T-cell (primary cell): Measurements from ENCODE around the gene RNASE7. TPM values are rescaled to one million over a fixed set of nuclear protein-coding genes. Genes with fewer than 3 reads are reported as not detected.

Source experiments
- ATAC-seq, 4 experiments: fragments of 200-7000 bp in 3 of 4; fragments of 150-1000 bp in 1 of 4; cut with Tn5 transposase; replicated peaks in 1 of 4; 1 replicate in 3 of 4; 2 replicates in 1 of 4; pipeline ENCODE4 v1.10.0; 2021; ENCODE audit warnings: moderate library complexity in 3 of 4, mild to moderate bottlenecking in 2 of 4, moderate number of reproducible peaks in 1 of 4
- CTCF ChIA-PET, 2 donors: fragments of 300-600 bp; sonication (Branson Sonifier 250); formaldehyde crosslinking; loops; one replicate each; lab custom pipeline; 2022; ENCODE audit warnings: antibody characterized with exemption in 2 of 2; lab: Charles Lee
- POLR2A ChIA-PET, 2 donors: fragments of 300-600 bp; sonication (Branson Sonifier 250); formaldehyde crosslinking; loops; one replicate each; lab custom pipeline; 2022; ENCODE audit warnings: antibody characterized with exemption in 2 of 2; lab: Charles Lee
- DNase-seq, 35 experiments: peaks; one replicate each; pipeline versions ENCODE4 v3.0.0 to v3.0.0-alpha.2; 2013 to 2023
- H3K27ac ChIP-seq: one replicate; pipeline ENCODE4 v1.5.1; 2013; ENCODE audit warnings: low read length
- H3K27me3 ChIP-seq, 2 experiments: replicated peaks in 1 of 2; 1 replicate in 1 of 2; 2 replicates in 1 of 2; pipeline versions ENCODE4 v1.6.1 to v1.7.0; 2013; ENCODE audit warnings: low read length in 1 of 2, mixed read lengths in 1 of 2; ENCODE audit not compliant: control insufficient read depth in 2 of 2, insufficient read depth in 2 of 2; ENCODE audit errors: extremely low read depth in 1 of 2
- H3K36me3 ChIP-seq, 2 donors: 1 replicate in 1 of 2; 2 replicates in 1 of 2; pipeline versions ENCODE4 v1.6.1 to v1.7.0; 2013; ENCODE audit warnings: low read length in 1 of 2; ENCODE audit not compliant: control insufficient read depth in 2 of 2, insufficient read depth in 1 of 2; ENCODE audit errors: extremely low read depth in 1 of 2
- H3K4me1 ChIP-seq, 2 experiments: 1 replicate in 1 of 2; 2 replicates in 1 of 2; pipeline versions ENCODE4 v1.6.1 to v1.7.0; 2013; ENCODE audit warnings: low read length in 2 of 2, mixed read lengths in 1 of 2; ENCODE audit not compliant: insufficient read depth in 2 of 2, control insufficient read depth in 1 of 2; ENCODE audit errors: extremely low read depth in 1 of 2
- H3K4me3 ChIP-seq, 2 donors: 1 replicate in 1 of 2; 2 replicates in 1 of 2; pipeline versions ENCODE4 v1.5.1 to v1.7.0; 2013; ENCODE audit warnings: mild to moderate bottlenecking in 2 of 2, low read length in 1 of 2, moderate library complexity in 1 of 2; ENCODE audit not compliant: control insufficient read depth in 1 of 2; ENCODE audit errors: extremely low read depth in 1 of 2
- H3K9me3 ChIP-seq: 2 replicates; pipeline ENCODE4 v1.7.0; 2013
- H3K27ac Mint-ChIP-seq, 2 donors: one replicate each; pipeline ENCODE4 v1.8.0; 2020 to 2021; ENCODE audit warnings: mild to moderate bottlenecking in 2 of 2, mixed read lengths in 2 of 2
- H3K27me3 Mint-ChIP-seq, 2 donors: one replicate each; pipeline ENCODE4 v1.8.0; 2021 to 2022; ENCODE audit warnings: mixed read lengths in 2 of 2
- H3K36me3 Mint-ChIP-seq: one replicate; pipeline ENCODE4 v1.8.0; 2021; ENCODE audit warnings: mixed read lengths
- H3K4me1 Mint-ChIP-seq, 3 donors: one replicate each; pipeline ENCODE4 v1.8.0; 2020 to 2022; ENCODE audit warnings: mixed read lengths in 3 of 3, mild to moderate bottlenecking in 1 of 3
- H3K4me3 Mint-ChIP-seq, 3 donors: one replicate each; pipeline ENCODE4 v1.8.0; 2020 to 2022; ENCODE audit warnings: mild to moderate bottlenecking in 3 of 3, mixed read lengths in 3 of 3, moderate library complexity in 3 of 3
- H3K9me3 Mint-ChIP-seq, 3 donors: one replicate each; pipeline ENCODE4 v1.8.0; 2020 to 2022; ENCODE audit warnings: mixed read lengths in 3 of 3
- WGBS: methylation state at CpG from one replicate; pipeline ENCODE4 v1.1.5; 2013; ENCODE audit warnings: missing lambda C conversion rate; ENCODE audit not compliant: insufficient coverage; 5-methylcytosine and 5-hydroxymethylcytosine counted together
- total RNA-seq, 35 experiments: library from RNA in 6 of 35; stranded (reverse) in 6 of 35; fragments of 120-200 nt in 1 of 35; gene quantifications; one replicate each; pipeline versions ENCODE4 v1.2.1 to v1.2.4 and lab custom pipeline; 2013 to 2026

The RNASE7 gene
- total RNA-seq, 5 donors from 2014 or later (not counting 1 experiment from before 2014, with no cell fraction given) = not detected

DNA sequence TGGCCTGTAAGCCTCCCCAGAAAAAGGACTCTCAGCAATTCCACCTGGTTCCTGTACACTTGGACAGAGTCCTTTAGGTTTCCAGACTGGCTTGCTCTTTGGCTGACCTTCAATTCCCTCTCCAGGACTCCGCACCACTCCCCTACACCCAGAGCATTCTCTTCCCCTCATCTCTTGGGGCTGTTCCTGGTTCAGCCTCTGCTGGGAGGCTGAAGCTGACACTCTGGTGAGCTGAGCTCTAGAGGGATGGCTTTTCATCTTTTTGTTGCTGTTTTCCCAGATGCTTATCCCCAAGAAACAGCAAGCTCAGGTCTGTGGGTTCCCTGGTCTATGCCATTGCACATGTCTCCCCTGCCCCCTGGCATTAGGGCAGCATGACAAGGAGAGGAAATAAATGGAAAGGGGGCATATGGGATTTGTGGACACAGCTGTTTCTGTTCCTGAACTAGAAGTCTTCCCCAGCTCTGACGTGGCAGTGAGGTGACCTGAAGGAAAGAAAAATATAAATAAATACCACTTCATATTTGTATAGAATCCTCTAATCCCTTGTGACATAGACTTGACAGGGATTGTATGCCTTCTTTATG lies 1.3 kb downstream of the RNASE7 start:
- Histone ChIP-seq H3K9me3 (no peaks in the 10 kb centered on the region), H3K36me3 (no peaks in the 10 kb centered on the region), H3K4me1 (peaks cover 0 to 8% of the 10 kb centered on the region in 2 experiments), H3K4me3 (no peak overlapping the region), H3K27me3 (peaks cover 0 to 8% of the 10 kb centered on the region in 2 experiments), H3K27ac (no peak overlapping the region)
- ChIA-PET POLR2A (interaction anchor here in 1 of 2 donors (0.6 kb wide), 2 partner anchors 48 to 54 kb away, joined by 3 to 4 read pairs; no protein-coding TSS in a partner anchor), CTCF (interaction anchor here (0.8 to 6.6 kb wide), 5 partner anchors 10 to 61 kb away, joined by 3 to 53 read pairs (median 4); no protein-coding TSS in a partner anchor)
- Mint-ChIP-seq H3K9me3 (no peaks in the 10 kb centered on the region), H3K36me3 (no peaks in the 10 kb centered on the region), H3K4me1 (peaks cover 9 to 16% (median 10%) of the 10 kb centered on the region in 3 donors), H3K27me3 (peaks cover 5 to 22% of the 10 kb centered on the region in 2 donors), H3K27ac (no peak overlapping the region), H3K4me3 (no peak overlapping the region)
- ATAC-seq (no peak), DNase-seq (no peak)
- WGBS = no CpG with 5 or more reads among the region's 2 CpGs

DNA sequence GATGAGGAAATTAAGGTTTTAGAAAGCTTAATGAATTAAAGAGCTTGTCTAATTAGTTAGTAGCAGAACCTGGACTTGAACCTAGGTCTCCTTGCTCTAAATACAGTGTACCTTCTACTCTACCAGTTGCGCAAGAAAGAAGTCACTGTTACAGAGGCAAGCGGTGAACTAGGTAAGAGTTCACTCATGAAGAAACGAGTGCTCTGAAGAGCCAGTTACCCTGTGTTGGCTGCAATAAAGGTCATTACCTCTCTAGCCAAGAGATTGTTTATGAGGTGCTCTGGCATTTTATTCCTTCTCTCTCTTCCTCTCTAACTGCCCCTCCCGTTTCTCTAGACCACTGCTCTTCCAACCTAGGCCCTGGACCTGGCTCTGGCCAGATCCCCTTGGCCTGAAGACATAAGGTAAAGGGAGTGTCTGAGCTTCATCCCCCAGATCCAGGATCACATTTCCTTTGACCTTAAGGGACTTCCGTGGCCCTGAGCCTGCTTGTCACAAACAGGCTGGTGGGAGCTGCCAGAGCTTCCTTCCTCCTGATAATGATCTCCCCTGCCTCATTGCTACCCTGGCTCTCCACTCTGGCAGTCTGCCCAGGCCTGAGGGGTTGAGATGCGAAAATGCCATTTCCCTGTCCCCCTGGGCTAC lies 1.9 kb downstream of the RNASE7 start:
- Histone ChIP-seq H3K27me3 (peaks cover 0 to 8% of the 10 kb centered on the region in 2 experiments), H3K9me3 (no peaks in the 10 kb centered on the region), H3K4me3 (no peak overlapping the region), H3K4me1 (peaks cover 0 to 8% of the 10 kb centered on the region in 2 experiments), H3K36me3 (no peaks in the 10 kb centered on the region), H3K27ac (no peak overlapping the region)
- ATAC-seq = peak in 2 of 4 experiments; percentile 40 to 46
- Mint-ChIP-seq H3K4me1 (peaks cover 9 to 16% (median 10%) of the 10 kb centered on the region in 3 donors), H3K27ac (peak overlapping the region; percentile 23 to 89), H3K9me3 (no peaks in the 10 kb centered on the region), H3K27me3 (peaks cover 5 to 22% of the 10 kb centered on the region in 2 donors), H3K36me3 (no peaks in the 10 kb centered on the region), H3K4me3 (peak overlapping the region in 1 of 3 donors; percentile 12)
- ChIA-PET POLR2A (interaction anchor here in 1 of 2 donors (0.6 kb wide), 1 partner anchor 54 kb away, joined by 4 read pairs; no protein-coding TSS in a partner anchor), CTCF (interaction anchor here (0.8 to 6.6 kb wide), 5 partner anchors 10 to 60 kb away, joined by 3 to 53 read pairs (median 4); no protein-coding TSS in a partner anchor)
- WGBS = 37% methylated on average over 2 of the region's 6 CpGs
- DNase-seq = peak in 3 of 35 experiments; percentile 12 to 20 (median 16)

- H3K27me3 Mint-ChIP-seq = peaks cover 5 to 21% of the 10 kb centered on the region in 2 donors
- H3K9me3 Mint-ChIP-seq = no peaks in the 10 kb centered on the region
Observed at GRCh38 chr14:21047378-21047781, 5.2 kb downstream of the RNASE7 start.

GRCh38 chr14:21048638-21049037 lies 6.5 kb downstream of the RNASE7 start:
- Mint-ChIP-seq H3K4me1 (peaks cover 9 to 12% (median 10%) of the 10 kb centered on the region in 3 donors), H3K27ac (no peak overlapping the region), H3K36me3 (no peaks in the 10 kb centered on the region), H3K4me3 (no peak overlapping the region), H3K27me3 (peaks cover 5 to 17% of the 10 kb centered on the region in 2 donors), H3K9me3 (no peaks in the 10 kb centered on the region)
- ATAC-seq = no peak
- DNase-seq = no peak
- Histone ChIP-seq H3K36me3 (no peaks in the 10 kb centered on the region), H3K4me1 (peaks cover 0 to 8% of the 10 kb centered on the region in 2 experiments), H3K27ac (no peak overlapping the region), H3K9me3 (no peaks in the 10 kb centered on the region), H3K27me3 (peaks cover 0 to 14% of the 10 kb centered on the region in 2 experiments), H3K4me3 (no peak overlapping the region)
- ChIA-PET CTCF (interaction anchor here (0.6 to 1.9 kb wide), 5 partner anchors 21 to 44 kb away, joined by 3 to 7 read pairs (median 3); no protein-coding TSS in a partner anchor), POLR2A (interaction anchor here in 1 of 2 donors (0.6 kb wide), 1 partner anchor 242 kb away, joined by 4 read pairs; no protein-coding TSS in a partner anchor)
- no CpG with 5 or more reads among the region's 2 CpGs for WGBS

More at GRCh38 chr14:21047378-21047781, 5.2 kb downstream of the RNASE7 start:
- no peak overlapping the region for H3K4me3 Mint-ChIP-seq
- Histone ChIP-seq H3K9me3 (no peaks in the 10 kb centered on the region), H3K27me3 (peaks cover 0 to 19% of the 10 kb centered on the region in 2 experiments), H3K4me3 (no peak overlapping the region), H3K36me3 (no peaks in the 10 kb centered on the region), H3K27ac (no peak overlapping the region), H3K4me1 (peaks cover 0 to 8% of the 10 kb centered on the region in 2 experiments)
- 100% methylated on average over 1 of the region's 2 CpGs for WGBS
- CTCF ChIA-PET = interaction anchor here in 1 of 2 donors (0.7 to 1.4 kb wide), 6 partner anchors 14 to 45 kb away, joined by 3 to 4 read pairs (median 3); no protein-coding TSS in a partner anchor
- peaks cover 9 to 16% (median 10%) of the 10 kb centered on the region in 3 donors for H3K4me1 Mint-ChIP-seq
- H3K36me3 Mint-ChIP-seq = no peaks in the 10 kb centered on the region
- ATAC-seq = no peak
- H3K27ac Mint-ChIP-seq = no peak overlapping the region
- POLR2A ChIA-PET = no interaction called here
- no peak for DNase-seq

DNA sequence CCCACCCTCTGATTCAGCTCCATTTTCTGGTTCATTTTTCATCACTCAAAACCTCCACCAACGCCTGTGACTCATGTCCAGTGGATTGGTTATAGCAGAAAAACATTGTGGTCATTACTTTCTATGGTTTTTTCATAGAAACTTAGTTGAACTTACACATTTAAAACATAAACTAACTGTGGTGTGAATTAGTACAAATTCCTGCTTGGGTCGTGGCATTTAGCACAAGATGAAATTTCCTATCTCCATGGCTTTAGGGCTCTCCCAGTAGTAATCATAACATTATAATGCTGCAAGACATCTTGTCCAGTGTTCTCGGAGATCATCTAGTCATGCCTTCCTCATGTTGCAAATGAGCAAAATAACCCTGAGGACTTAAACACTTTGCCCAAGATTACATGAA lies 7.1 kb downstream of the RNASE7 start:
- Histone ChIP-seq H3K4me1 (peaks cover 0 to 5% of the 10 kb centered on the region in 2 experiments), H3K27me3 (peaks cover 0 to 14% of the 10 kb centered on the region in 2 experiments), H3K36me3 (no peaks in the 10 kb centered on the region), H3K4me3 (no peak overlapping the region), H3K9me3 (no peaks in the 10 kb centered on the region), H3K27ac (no peak overlapping the region)
- no peak for ATAC-seq
- no peak for DNase-seq
- ChIA-PET POLR2A (interaction anchor here in 1 of 2 donors (0.6 to 0.7 kb wide), 2 partner anchors 242 to 1523 kb away, joined by 4 to 6 read pairs; no protein-coding TSS in a partner anchor), CTCF (interaction anchor here in 1 of 2 donors (1.9 kb wide), 1 partner anchor 34 kb away, joined by 7 read pairs; no protein-coding TSS in a partner anchor)
- Mint-ChIP-seq H3K27ac (no peak overlapping the region), H3K4me3 (no peak overlapping the region), H3K27me3 (peaks cover 5 to 17% of the 10 kb centered on the region in 2 donors), H3K36me3 (no peaks in the 10 kb centered on the region), H3K4me1 (peaks cover 6 to 8% (median 7%) of the 10 kb centered on the region in 3 donors), H3K9me3 (no peaks in the 10 kb centered on the region)
- 100% methylated on average over 1 of the region's 3 CpGs for WGBS

DNA sequence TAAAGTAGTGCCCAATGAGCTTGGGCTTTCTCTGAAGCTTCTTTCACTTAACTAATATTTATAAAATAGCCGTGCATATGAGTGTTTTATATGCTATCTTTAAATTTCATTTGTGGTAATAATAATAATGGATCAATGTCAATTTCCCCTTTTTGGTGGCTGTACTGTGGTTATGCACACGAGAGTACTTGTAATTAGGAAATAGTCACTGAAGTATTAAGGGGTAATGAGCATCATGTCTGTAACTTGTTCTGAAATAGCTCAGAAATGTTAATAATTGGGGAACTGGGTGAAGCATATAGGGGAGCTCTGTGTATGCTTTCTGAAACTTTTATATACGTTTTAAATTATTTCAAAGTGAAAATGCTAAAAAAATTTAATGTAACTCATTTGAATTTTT lies 8.4 kb downstream of the RNASE7 start:
- H3K27ac ChIP-seq = no peak overlapping the region
- ChIA-PET CTCF (interaction anchor here in 1 of 2 donors (0.6 kb wide), 1 partner anchor 36 kb away, joined by 3 read pairs; no protein-coding TSS in a partner anchor), POLR2A (interaction anchor here in 1 of 2 donors (1.1 kb wide), 1 partner anchor 13 kb away, joined by 3 read pairs; no protein-coding TSS in a partner anchor)
- Mint-ChIP-seq H3K9me3 (no peaks in the 10 kb centered on the region), H3K4me3 (no peak overlapping the region), H3K4me1 (no peaks in the 10 kb centered on the region), H3K27ac (no peak overlapping the region), H3K27me3 (peaks cover 0 to 4% of the 10 kb centered on the region in 2 donors), H3K36me3 (no peaks in the 10 kb centered on the region)
- no peak overlapping the region for H3K4me3 ChIP-seq
- DNase-seq (no peak), ATAC-seq (no peak)
- H3K9me3 ChIP-seq = no peaks in the 10 kb centered on the region
- peaks cover 0 to 11% of the 10 kb centered on the region in 2 experiments for H3K27me3 ChIP-seq
- no peaks in the 10 kb centered on the region for H3K36me3 ChIP-seq
- no peaks in the 10 kb centered on the region for H3K4me1 ChIP-seq
- no CpG with 5 or more reads among the region's 3 CpGs for WGBS
